SU-DHL-6 (cell line): ENCODE measurements around the gene TRPM3.

Source experiments
- H2AFZ ChIP-seq: fragments of 200-600 bp; sonication (generic); 2 replicates; pipeline ENCODE4 v1.6.1; 2014; ENCODE audit warnings: low read depth, mild to moderate bottlenecking, moderate library complexity, mixed read lengths, antibody characterized with exemption, low read length; ENCODE audit not compliant: severe bottlenecking
- H3F3A ChIP-seq: fragments of 200-600 bp; shearing (Covaris generic); 2 replicates; pipeline ENCODE4 v1.6.0; 2016; ENCODE audit warnings: antibody characterized with exemption, mild to moderate bottlenecking; ENCODE audit not compliant: insufficient read depth
- H3K27ac ChIP-seq: fragments of 200-600 bp; sonication (generic); 2 replicates; pipeline ENCODE4 v1.5.1; 2016; ENCODE audit warnings: low read depth, mild to moderate bottlenecking, low read length, moderate library complexity, mixed read lengths
- H3K27me3 ChIP-seq: fragments of 200-600 bp; sonication (generic), shearing (Covaris generic); 2 replicates; pipeline ENCODE4 v1.6.0; 2014; ENCODE audit warnings: mild to moderate bottlenecking, low read length
- H3K36me3 ChIP-seq: fragments of 200-600 bp; sonication (generic); 2 replicates; pipeline ENCODE4 v1.6.1; 2014; ENCODE audit warnings: mild to moderate bottlenecking, low read length, mixed read lengths
- H3K4me2 ChIP-seq: fragments of 300-600, 200-600 bp; shearing (Covaris generic), sonication (generic); 2 replicates; pipeline ENCODE4 v1.6.0; 2014; ENCODE audit warnings: low read length, low read depth, mild to moderate bottlenecking; ENCODE audit not compliant: poor library complexity, severe bottlenecking
- H3K4me3 ChIP-seq: fragments of 200-600 bp; sonication (generic); 2 replicates; pipeline ENCODE4 v1.5.1; 2014; ENCODE audit warnings: antibody characterized with exemption, low read length, mild to moderate bottlenecking, mixed read lengths; ENCODE audit not compliant: insufficient read depth, poor library complexity, severe bottlenecking
- H3K79me2 ChIP-seq: fragments of 200-600 bp; sonication (generic); 2 replicates; pipeline ENCODE4 v1.6.1; 2014; ENCODE audit warnings: mild to moderate bottlenecking, low read length, moderate library complexity; ENCODE audit not compliant: insufficient read depth
- H3K9ac ChIP-seq: fragments of 200-600 bp; sonication (generic); 2 replicates; pipeline ENCODE4 v1.7.0; 2014; ENCODE audit warnings: mild to moderate bottlenecking, low read length
- H3K9me2 ChIP-seq: fragments of 200-600 bp; sonication (generic); replicated peaks from 2 replicates; pipeline ENCODE4 v1.6.1; 2014; ENCODE audit warnings: low read length; ENCODE audit not compliant: insufficient read depth
- H3K9me3 ChIP-seq: fragments of 200-600 bp; sonication (generic); 2 replicates; pipeline ENCODE4 v1.6.1; 2014; ENCODE audit warnings: low read length, mixed read lengths; ENCODE audit not compliant: insufficient read depth
- H4K20me1 ChIP-seq: fragments of 200-600 bp; sonication (generic); 2 replicates; pipeline ENCODE4 v1.6.1; 2014; ENCODE audit warnings: low read depth, mild to moderate bottlenecking, antibody characterized with exemption, low read length, moderate library complexity, mixed read lengths
- EZH2phosphoT487 ChIP-seq: fragments of 200-600 bp; sonication (generic), shearing (Covaris generic); conservative IDR thresholded peaks from 2 replicates; pipeline ENCODE4 v1.6.1; 2018; ENCODE audit warnings: mild to moderate bottlenecking, antibody characterized with exemption, low read length, moderate library complexity, mixed read lengths
- TF ChIP-seq, protein P1 (sequence below): fragments of 200-600 bp; sonication (generic); IDR thresholded peaks from one replicate; pipeline ENCODE4 v1.5.1; 2017; ENCODE audit warnings: antibody characterized with exemption, mild to moderate bottlenecking, low read length, moderate library complexity; ENCODE audit not compliant: insufficient read depth, poor library complexity, severe bottlenecking

TRPM3 gene

DNA sequence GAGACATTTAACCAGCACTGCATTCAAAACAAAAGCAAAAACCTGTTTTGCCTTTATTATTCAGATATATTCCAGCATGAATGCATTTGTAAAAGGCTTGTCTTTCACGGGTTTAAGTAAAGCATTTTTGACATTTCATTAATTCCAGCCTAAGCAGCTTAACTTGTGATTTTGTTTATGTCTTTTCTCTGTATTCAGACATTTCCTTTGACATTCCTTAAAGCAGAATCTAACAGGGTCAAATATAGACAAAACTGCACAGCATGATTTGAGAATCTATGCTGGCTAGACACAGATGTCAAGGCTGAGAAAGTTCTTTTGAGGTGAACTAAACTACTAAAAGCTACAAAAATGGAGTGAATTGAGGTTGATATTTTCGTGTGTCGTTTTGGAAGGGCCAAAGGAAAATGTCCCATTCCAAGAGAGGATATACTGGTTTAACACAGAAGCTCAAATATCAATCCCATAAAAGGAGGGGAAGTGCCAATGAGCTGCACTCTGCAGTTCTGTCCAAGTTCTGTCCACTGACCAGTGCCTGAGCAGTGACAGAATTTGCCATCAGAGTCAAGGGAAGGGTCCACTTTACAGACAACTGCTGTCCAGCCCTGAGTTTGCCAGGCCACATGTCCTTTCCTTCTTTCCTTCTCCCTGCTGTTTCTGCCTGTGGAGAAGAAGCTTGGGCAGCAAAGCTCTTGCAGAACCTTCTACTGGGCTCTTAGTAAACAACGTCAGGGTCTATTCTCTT, 508.2 kb downstream of the TRPM3 start:
- Histone ChIP-seq H3K4me2 (no peak overlapping the region), H3F3A (no peaks in the 10 kb centered on the region), H3K9me2 (no peaks in the 10 kb centered on the region), H3K4me3 (no peak overlapping the region), H4K20me1 (no peaks in the 10 kb centered on the region), H3K9me3 (no peaks in the 10 kb centered on the region), H3K79me2 (no peaks in the 10 kb centered on the region), H3K27me3 (0 out of 2 replicates have a peak, but pooled peaks cover 3% of the 10 kb centered on the region), H3K9ac (no peak overlapping the region), H3K27ac (no peak overlapping the region), H3K36me3 (no peaks in the 10 kb centered on the region), H2AFZ (no peak overlapping the region)
- no peak for TF ChIP-seq EZH2phosphoT487
- TF ChIP-seq, protein P1, sequence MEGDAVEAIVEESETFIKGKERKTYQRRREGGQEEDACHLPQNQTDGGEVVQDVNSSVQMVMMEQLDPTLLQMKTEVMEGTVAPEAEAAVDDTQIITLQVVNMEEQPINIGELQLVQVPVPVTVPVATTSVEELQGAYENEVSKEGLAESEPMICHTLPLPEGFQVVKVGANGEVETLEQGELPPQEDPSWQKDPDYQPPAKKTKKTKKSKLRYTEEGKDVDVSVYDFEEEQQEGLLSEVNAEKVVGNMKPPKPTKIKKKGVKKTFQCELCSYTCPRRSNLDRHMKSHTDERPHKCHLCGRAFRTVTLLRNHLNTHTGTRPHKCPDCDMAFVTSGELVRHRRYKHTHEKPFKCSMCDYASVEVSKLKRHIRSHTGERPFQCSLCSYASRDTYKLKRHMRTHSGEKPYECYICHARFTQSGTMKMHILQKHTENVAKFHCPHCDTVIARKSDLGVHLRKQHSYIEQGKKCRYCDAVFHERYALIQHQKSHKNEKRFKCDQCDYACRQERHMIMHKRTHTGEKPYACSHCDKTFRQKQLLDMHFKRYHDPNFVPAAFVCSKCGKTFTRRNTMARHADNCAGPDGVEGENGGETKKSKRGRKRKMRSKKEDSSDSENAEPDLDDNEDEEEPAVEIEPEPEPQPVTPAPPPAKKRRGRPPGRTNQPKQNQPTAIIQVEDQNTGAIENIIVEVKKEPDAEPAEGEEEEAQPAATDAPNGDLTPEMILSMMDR = no peak

DNA sequence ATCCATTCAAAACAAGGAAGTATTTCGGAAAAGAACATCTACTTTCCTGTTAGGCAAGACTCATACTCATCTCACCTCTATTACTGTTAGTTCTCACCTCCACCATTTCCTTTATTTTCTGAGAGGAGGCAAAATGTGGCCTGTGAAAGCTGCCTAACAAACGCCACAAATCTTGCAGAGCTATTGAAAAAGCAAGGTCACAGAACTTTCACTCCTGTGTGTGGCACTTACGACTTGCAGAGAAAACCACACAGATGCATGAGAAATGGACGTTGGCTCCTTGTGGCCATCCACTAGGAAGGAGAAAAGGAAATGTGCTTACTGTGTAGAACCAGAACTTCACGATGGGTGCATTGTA, 511.2 kb downstream of the TRPM3 start:
- Histone ChIP-seq H3K4me2 (no peak overlapping the region), H3K79me2 (no peaks in the 10 kb centered on the region), H3K9me2 (no peaks in the 10 kb centered on the region), H3K27me3 (0 out of 2 replicates have a peak, but pooled peaks cover 3% of the 10 kb centered on the region), H3K36me3 (no peaks in the 10 kb centered on the region), H3K9me3 (no peaks in the 10 kb centered on the region), H3K27ac (no peak overlapping the region), H3K4me3 (no peak overlapping the region), H3K9ac (no peak overlapping the region), H3F3A (no peaks in the 10 kb centered on the region), H4K20me1 (no peaks in the 10 kb centered on the region), H2AFZ (no peak overlapping the region)
- TF ChIP-seq EZH2phosphoT487 = no peak
- TF ChIP-seq, protein P1 = no peak

DNA sequence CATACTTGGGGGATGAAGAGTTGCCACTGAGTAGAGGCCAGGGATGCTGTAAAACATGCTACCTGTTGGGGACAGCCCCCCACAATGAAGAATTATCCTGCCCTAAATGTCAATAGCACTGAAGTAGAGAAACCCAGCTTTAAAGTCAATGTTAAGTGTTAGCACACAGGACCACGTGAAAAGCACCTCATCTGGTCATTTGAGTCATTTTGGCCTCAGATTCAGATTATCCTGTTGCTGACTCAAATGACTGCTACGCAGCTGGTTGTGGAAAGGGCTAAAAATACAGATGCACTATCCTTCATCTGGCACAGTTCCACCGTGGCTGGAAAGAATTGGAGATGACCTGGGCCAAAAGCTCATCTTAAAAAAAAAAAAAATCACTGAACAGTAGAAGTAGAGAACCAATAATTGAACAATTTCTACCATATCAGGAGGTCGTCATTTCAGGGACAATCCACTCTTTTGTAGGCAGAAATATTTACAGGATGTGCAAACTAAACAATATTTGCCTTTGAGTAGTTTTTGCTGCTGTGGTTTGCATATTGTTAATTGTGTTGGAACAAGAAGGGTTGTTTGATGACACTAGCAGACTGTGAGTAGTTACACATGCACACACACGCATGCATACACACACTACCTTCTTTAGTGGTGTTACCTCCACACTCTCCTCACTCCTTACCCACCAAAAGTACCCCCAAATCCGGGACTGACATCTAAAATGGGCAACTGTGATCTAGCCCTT, 511.7 kb downstream of the TRPM3 start:
- no peak overlapping the region for H3K27ac ChIP-seq
- no peak for TF ChIP-seq EZH2phosphoT487
- TF ChIP-seq, protein P1 = no peak
- no peak overlapping the region for H2AFZ ChIP-seq

More for the DNA sequence above, 511.7 kb downstream of the TRPM3 start:
- H3K79me2 ChIP-seq = no peaks in the 10 kb centered on the region
- 0 out of 2 replicates have a peak, but pooled peaks cover 3% of the 10 kb centered on the region for H3K27me3 ChIP-seq
- no peak overlapping the region for H3K4me2 ChIP-seq
- no peaks in the 10 kb centered on the region for H3K36me3 ChIP-seq
- H3K4me3 ChIP-seq = no peak overlapping the region
- H3F3A ChIP-seq = no peaks in the 10 kb centered on the region
- H3K9ac ChIP-seq = no peak overlapping the region
- no peaks in the 10 kb centered on the region for H4K20me1 ChIP-seq
- no peaks in the 10 kb centered on the region for H3K9me3 ChIP-seq
- H3K9me2 ChIP-seq = no peaks in the 10 kb centered on the region
